Upper lobe of right lung (tissue), 1 donor: ENCODE data around the gene NKPD1. TPM values are rescaled to one million over a fixed set of nuclear protein-coding genes. Genes with fewer than 3 reads are reported as not detected.

Experiments used
- ATAC-seq: fragments of 200-7000 bp; cut with Tn5 transposase; one replicate; pipeline ENCODE4 v1.9.1; 2020; ENCODE audit warnings: mild to moderate bottlenecking, moderate library complexity
- DNase-seq: peaks from one replicate; pipeline ENCODE4 v3.0.0-alpha.2; 2020
- H3K27ac ChIP-seq: fragments of 200-600 bp; one replicate; pipeline ENCODE4 v1.8.0; 2022
- H3K27me3 ChIP-seq: fragments of 200-600 bp; one replicate; pipeline ENCODE4 v1.8.0; 2022; ENCODE audit warnings: mild to moderate bottlenecking
- H3K36me3 ChIP-seq: fragments of 200-600 bp; one replicate; pipeline ENCODE4 v1.8.0; 2022
- H3K4me1 ChIP-seq: fragments of 200-600 bp; one replicate; pipeline ENCODE4 v1.8.0; 2022
- H3K4me3 ChIP-seq: fragments of 200-600 bp; one replicate; pipeline ENCODE4 v1.8.0; 2022; ENCODE audit warnings: mild to moderate bottlenecking
- H3K9me3 ChIP-seq: fragments of 200-600 bp; one replicate; pipeline ENCODE4 v1.8.0; 2022
- CTCF ChIP-seq: fragments of 200-600 bp; IDR thresholded peaks from one replicate; pipeline ENCODE4 v1.8.0; 2022; ENCODE audit warnings: antibody characterized with exemption
- intact Hi-C: fragments of 100-400 bp; cut with DNase I; formaldehyde crosslinking; loops from one replicate; pipeline ENCODE4 v1.11.0; 2022
- total RNA-seq: library from RNA; stranded (reverse); fragmentation: NEBNext Ultra II Directional; extraction: Animal tissue kit (Norgen Biotek cat#: 25700); gene quantifications from one replicate; pipeline ENCODE4 v1.2.1, GENCODE V29; 2021
- donor health status: DM: no; HTN: yes; CAD: no; lungs with severe emphysema.

The NKPD1 gene
- total RNA-seq, 1 donor from 2014 or later: not detected

GRCh38 chr19:45114116-45114515 is 46.7 kb downstream of the NKPD1 start:
- peaks cover 12% of the 10 kb centered on the region for H3K4me1 ChIP-seq
- no peaks in the 10 kb centered on the region for H3K27me3 ChIP-seq
- H3K36me3 ChIP-seq: no peaks in the 10 kb centered on the region
- no peak for ATAC-seq
- no peak for TF ChIP-seq CTCF
- no peak overlapping the region for H3K27ac ChIP-seq
- no peak for DNase-seq
- no peaks in the 10 kb centered on the region for H3K9me3 ChIP-seq
- no peak overlapping the region for H3K4me3 ChIP-seq
- intact Hi-C loops: no loop called here

GRCh38 chr19:45113628-45114027 is 47.2 kb downstream of the NKPD1 start:
- DNase-seq: no peak
- H3K4me1 ChIP-seq: peaks cover 12% of the 10 kb centered on the region
- intact Hi-C loops: no loop called here
- no peak overlapping the region for H3K4me3 ChIP-seq
- peak; percentile 36 for ATAC-seq
- H3K36me3 ChIP-seq: no peaks in the 10 kb centered on the region
- no peaks in the 10 kb centered on the region for H3K9me3 ChIP-seq
- H3K27ac ChIP-seq: no peak overlapping the region
- H3K27me3 ChIP-seq: no peaks in the 10 kb centered on the region
- TF ChIP-seq CTCF: no peak

GRCh38 chr19:45112111-45112827 is 48.5 kb downstream of the NKPD1 start:
- Histone ChIP-seq H3K27me3 (no peaks in the 10 kb centered on the region), H3K36me3 (no peaks in the 10 kb centered on the region), H3K4me3 (no peak overlapping the region), H3K27ac (no peak overlapping the region), H3K9me3 (no peaks in the 10 kb centered on the region), H3K4me1 (peaks cover 5% of the 10 kb centered on the region)
- no peak for ATAC-seq
- DNase-seq: no peak
- no peak for TF ChIP-seq CTCF
- intact Hi-C loops: no loop called here

Other genes with a start within 250 kb of the NKPD1 start
- 558 TPM for gene APOC1, start 246.4 kb downstream of the NKPD1 start, total RNA-seq
- gene APOC4, start 218.7 kb downstream of the NKPD1 start, total RNA-seq: not detected
- 33.9 TPM for gene APOC2, start 214.9 kb downstream of the NKPD1 start, total RNA-seq
- 103 TPM for gene CLPTM1, start 205.6 kb downstream of the NKPD1 start, total RNA-seq
- 17.5 TPM for gene RELB, start 159.5 kb downstream of the NKPD1 start, total RNA-seq
- gene CLASRP, start 121.9 kb downstream of the NKPD1 start, total RNA-seq: 83.7 TPM
- 1.7 TPM for gene ZNF296, start 84.5 kb downstream of the NKPD1 start, total RNA-seq
- 14.9 TPM for gene GEMIN7, start 81.7 kb downstream of the NKPD1 start, total RNA-seq
- gene PPP1R37, start 67.8 kb downstream of the NKPD1 start, total RNA-seq: 31.1 TPM
- 16.9 TPM for gene TRAPPC6A, start 17.3 kb upstream of the NKPD1 start, total RNA-seq
- gene BLOC1S3, start 17.8 kb upstream of the NKPD1 start, total RNA-seq: 17.8 TPM
- 11.9 TPM for gene EXOC3L2, start 84.4 kb upstream of the NKPD1 start, total RNA-seq
- 30.0 TPM for gene MARK4, start 90.3 kb upstream of the NKPD1 start, total RNA-seq
- gene CKM, start 161.9 kb upstream of the NKPD1 start, total RNA-seq: 0.41 TPM
- 1.8 TPM for gene KLC3, start 179.8 kb upstream of the NKPD1 start, total RNA-seq
- 13.7 TPM for gene ERCC2, start 209.6 kb upstream of the NKPD1 start, total RNA-seq
- gene PPP1R13L, start 244.1 kb upstream of the NKPD1 start, total RNA-seq: 67.9 TPM
- gene POLR1G, start 245.7 kb upstream of the NKPD1 start, total RNA-seq: 5.4 TPM